IMR-90 (cell line): ENCODE measurements around the gene MAPRE2. TPM values are rescaled to one million over a fixed set of nuclear protein-coding genes. Genes with fewer than 3 reads are reported as not detected.

Experiments
- ATAC-seq: fragments of 200-7000 bp; cut with Tn5 transposase; 2 replicates; pipeline ENCODE4 v1.9.1; 2020; ENCODE audit warnings: low read depth, mild to moderate bottlenecking, moderate library complexity
- BruUV-seq: library from RNA; stranded (reverse); fragments of 400-500 nt; replicated peaks from 2 replicates; lab custom pipeline; 2021; lab: Mats Ljungman, UMichigan
- CTCF ChIA-PET: fragments of 300-600 bp; formaldehyde crosslinking; extraction: SDS; loops from one replicate; lab custom pipeline; 2021; ENCODE audit warnings: antibody characterized with exemption; lab: Yijun Ruan, JAX
- POLR2A ChIA-PET: fragments of 300-600 bp; sonication (Branson Sonifier 250); formaldehyde crosslinking; loops from one replicate; lab custom pipeline; 2022; ENCODE audit warnings: antibody characterized with exemption; ENCODE audit not compliant: unreplicated experiment; lab: Charles Lee
- DNase-seq: peaks from one replicate; pipeline ENCODE4 v3.0.0; 2013
- H2AFZ ChIP-seq: replicated peaks from 2 replicates; pipeline ENCODE3; 2013; ENCODE audit warnings: low read length, mild to moderate bottlenecking; ENCODE audit not compliant: poor library complexity
- H2AK5ac ChIP-seq: 2 replicates; pipeline ENCODE4 v1.6.1; 2013; ENCODE audit warnings: low read depth, low read length, inconsistent platforms
- H2AK9ac ChIP-seq: replicated peaks from 2 replicates; pipeline ENCODE3; 2013; ENCODE audit warnings: mild to moderate bottlenecking, low read depth, low read length, moderate library complexity; ENCODE audit not compliant: poor library complexity
- H2BK120ac ChIP-seq: 2 replicates; pipeline ENCODE4 v1.6.1; 2013; ENCODE audit warnings: low read depth, low read length, inconsistent platforms
- H2BK15ac ChIP-seq: 3 replicates; pipeline ENCODE4 v1.6.1; 2013; ENCODE audit warnings: low read depth, low read length, inconsistent platforms
- H2BK20ac ChIP-seq: 2 replicates; pipeline ENCODE4 v1.6.1; 2013; ENCODE audit warnings: low read depth, mild to moderate bottlenecking, inconsistent platforms, low read length, moderate library complexity
- H2BK5ac ChIP-seq: 2 replicates; pipeline ENCODE4 v1.6.1; 2013; ENCODE audit warnings: mild to moderate bottlenecking, low read depth, low read length, inconsistent platforms; ENCODE audit not compliant: poor library complexity, severe bottlenecking
- H3K14ac ChIP-seq: replicated peaks from 2 replicates; pipeline ENCODE4 v1.6.1; 2013; ENCODE audit warnings: low read depth, low read length, inconsistent platforms
- H3K18ac ChIP-seq: 2 replicates; pipeline ENCODE4 v1.6.1; 2013; ENCODE audit warnings: low read depth, low read length, control low read depth
- H3K23ac ChIP-seq: 2 replicates; pipeline ENCODE4 v1.6.1; 2013; ENCODE audit warnings: low read depth, low read length, inconsistent platforms
- H3K27ac ChIP-seq: 2 replicates; pipeline ENCODE4 v1.5.1; 2013; ENCODE audit warnings: mild to moderate bottlenecking, control low read depth, low read length; ENCODE audit not compliant: insufficient read depth
- H3K27me3 ChIP-seq: 2 replicates; pipeline ENCODE4 v1.6.1; 2013; ENCODE audit warnings: low read length; ENCODE audit not compliant: control insufficient read depth, insufficient read depth
- H3K36me3 ChIP-seq: 2 replicates; pipeline ENCODE4 v1.6.1; 2013; ENCODE audit warnings: low read length, mixed read lengths; ENCODE audit not compliant: control insufficient read depth, insufficient read depth
- H3K4ac ChIP-seq: 2 replicates; pipeline ENCODE4 v1.6.1; 2013; ENCODE audit warnings: low read depth, low read length, inconsistent platforms
- H3K4me1 ChIP-seq: 2 replicates; pipeline ENCODE4 v1.6.1; 2013; ENCODE audit warnings: low read length, mixed read lengths; ENCODE audit not compliant: control insufficient read depth, insufficient read depth
- H3K4me2 ChIP-seq: 2 replicates; pipeline ENCODE4 v1.6.1; 2013; ENCODE audit warnings: low read depth, mild to moderate bottlenecking, control low read depth, low read length, moderate library complexity
- H3K4me3 ChIP-seq: 2 replicates; pipeline ENCODE4 v1.5.1; 2013; ENCODE audit warnings: low read depth, mild to moderate bottlenecking, control low read depth, low read length, moderate library complexity; ENCODE audit not compliant: insufficient read depth
- H3K56ac ChIP-seq: 2 replicates; pipeline ENCODE4 v1.6.1; 2013; ENCODE audit warnings: low read length, inconsistent platforms; ENCODE audit not compliant: insufficient read depth; ENCODE audit errors: extremely low read depth
- H3K79me1 ChIP-seq, 2 experiments: 2 replicates each; pipeline ENCODE4 v1.6.1; 2013; ENCODE audit warnings: low read length in 2 of 2, inconsistent platforms in 1 of 2, low read depth in 1 of 2
- H3K9ac ChIP-seq: 2 replicates; pipeline ENCODE4 v1.6.1; 2013; ENCODE audit warnings: low read depth, low read length, control low read depth
- H3K9me1 ChIP-seq: 2 replicates; pipeline ENCODE4 v1.6.1; 2013; ENCODE audit warnings: low read length, inconsistent platforms; ENCODE audit not compliant: insufficient read depth
- H3K9me3 ChIP-seq: 2 replicates; pipeline ENCODE4 v1.6.1; 2013; ENCODE audit warnings: low read length; ENCODE audit not compliant: control insufficient read depth, insufficient read depth
- H4K20me1 ChIP-seq: 2 replicates; pipeline ENCODE4 v1.6.1; 2013; ENCODE audit warnings: low read length, inconsistent platforms; ENCODE audit not compliant: insufficient read depth
- H4K5ac ChIP-seq: 2 replicates; pipeline ENCODE4 v1.6.1; 2013; ENCODE audit warnings: mild to moderate bottlenecking, low read depth, low read length, control low read depth
- H4K8ac ChIP-seq, 2 experiments: 2 replicates each; pipeline ENCODE4 v1.6.1; 2013; ENCODE audit warnings: low read depth in 2 of 2, low read length in 2 of 2, control low read depth in 1 of 2, inconsistent platforms in 1 of 2
- H4K91ac ChIP-seq: 2 replicates; pipeline ENCODE4 v1.6.1; 2013; ENCODE audit warnings: low read depth, low read length, inconsistent platforms; ENCODE audit not compliant: insufficient read depth
- CEBPB ChIP-seq: IDR thresholded peaks from 2 replicates; pipeline ENCODE4 v1.6.1; 2012; ENCODE audit warnings: low read depth, low read length, improper control_type of control experiment
- MXI1 ChIP-seq: IDR thresholded peaks from 2 replicates; pipeline ENCODE4 v1.6.1; 2012; ENCODE audit warnings: low read depth, mild to moderate bottlenecking, low read length, moderate library complexity, borderline replicate concordance
- WGBS, 2 experiments: methylation state at CpG; one replicate each; pipeline versions ENCODE4 v1.1.5 to v1.1.7; 2013; ENCODE audit warnings: missing lambda C conversion rate in 2 of 2; ENCODE audit not compliant: insufficient read length in 1 of 2; ENCODE audit errors: extremely low coverage in 2 of 2; 5-methylcytosine and 5-hydroxymethylcytosine counted together
- dilution Hi-C: fragments of 300-500 bp; cut with HindIII; formaldehyde crosslinking; loops from one replicate; pipeline ENCODE4 v1.14.3; 2018; ENCODE audit warnings: low sequenced_read_pairs; ENCODE audit not compliant: unreplicated experiment
- in situ Hi-C: fragments of 300-500 bp; cut with MboI; formaldehyde crosslinking; loops from 3 replicates; pipeline ENCODE4 v1.14.3; 2019; ENCODE audit warnings: low sequenced_read_pairs, inconsistent platforms, mixed read lengths
- intact Hi-C: fragments of 100-400 bp; cut with micrococcal nuclease; formaldehyde crosslinking; loops from 2 replicates; pipeline ENCODE4 v1.10.0; 2022
- polyA plus RNA-seq, 3 experiments: library from polyadenylated mRNA; depleted of rRNA; stranded (reverse); fragments of >200 nt; gene quantifications; 2 replicates each; pipeline ENCODE4 v1.2.3, GENCODE V29; 2012; ENCODE audit warnings: low replicate concordance in 1 of 3
- total RNA-seq: library from RNA; depleted of rRNA; stranded (reverse); fragments of >200 nt; gene quantifications from 2 replicates; pipeline ENCODE4 v1.2.3, GENCODE V29; 2012

MAPRE2 gene
- total and polyA plus RNA-seq, 2 of the 4 experiments (the other 2 are of a cell fraction), result 19.6 to 23.8 TPM

- H3K9me1 ChIP-seq, result no peaks in the 10 kb centered on the region
- no peaks in the 10 kb centered on the region for H3K27me3 ChIP-seq
- POLR2A ChIA-PET, result no interaction called here
- no peak overlapping the region for H2BK120ac ChIP-seq
- H4K20me1 ChIP-seq, result no peaks in the 10 kb centered on the region
- H4K8ac ChIP-seq, result no peak overlapping the region
- H3K4me1 ChIP-seq, result 0 out of 2 replicates have a peak, but pooled peaks cover 2% of the 10 kb centered on the region
- no peak overlapping the region for H2BK20ac ChIP-seq
- H3K18ac ChIP-seq, result no peak overlapping the region
- H3K14ac ChIP-seq, result no peak overlapping the region
- H4K91ac ChIP-seq, result no peak overlapping the region
- CTCF ChIA-PET, result no interaction called here
- no peak overlapping the region for H3K4me3 ChIP-seq
- no peak overlapping the region for H2AK9ac ChIP-seq
- H3K9ac ChIP-seq, result no peak overlapping the region
- dilution Hi-C loops (no loop called here), intact Hi-C loops (no loop called here), in situ Hi-C loops (no loop called here)
- no peaks in the 10 kb centered on the region for H3K9me3 ChIP-seq
- H3K36me3 ChIP-seq, result no peaks in the 10 kb centered on the region
- BruUV-seq, result no TSS peak
- DNase-seq, result no peak
- H3K23ac ChIP-seq, result no peak overlapping the region
- ATAC-seq, result no peak
- no peak overlapping the region for H2BK5ac ChIP-seq
- H2BK15ac ChIP-seq, result no peak overlapping the region
- no peaks in the 10 kb centered on the region; a peak in 1 of 4 replicates for H3K79me1 ChIP-seq
- TF ChIP-seq MXI1 (no peak), CEBPB (peak; percentile 51; the same call in 1 of the 2 replicates)
- no peak overlapping the region for H3K27ac ChIP-seq
- no peak overlapping the region for H3K4me2 ChIP-seq
- no CpG with 5 or more reads among the region's 2 CpGs for WGBS, 2 experiments
- H2AFZ ChIP-seq, result no peak overlapping the region
- H2AK5ac ChIP-seq, result no peak overlapping the region
- no peak overlapping the region for H3K56ac ChIP-seq
- H4K5ac ChIP-seq, result no peak overlapping the region
- no peak overlapping the region for H3K4ac ChIP-seq
Measured at GRCh38 chr18:35086704-35087103, 45.5 kb downstream of the MAPRE2 start.
